GM12865 (cell line): Measurements from ENCODE around the gene GALNT4.

Experiments used
- DNase-seq: peaks from one replicate; pipeline ENCODE4 v3.0.0; 2010; ENCODE audit warnings: low read depth
- H3K4me3 ChIP-seq: 2 replicates; pipeline ENCODE4 v1.5.1; 2011; ENCODE audit warnings: mild to moderate bottlenecking, low read depth, low read length, control low read depth
- CTCF ChIP-seq: IDR thresholded peaks from 2 replicates; pipeline ENCODE4 v1.5.1; 2011; ENCODE audit warnings: low read length, control low read depth, low read depth, inconsistent platforms; ENCODE audit not compliant: insufficient read depth; ENCODE audit errors: missing control alignments

GALNT4 gene

GRCh38 chr12:89538897-89539296 is 14.3 kb upstream of the GALNT4 start:
- H3K4me3 ChIP-seq, result no peak overlapping the region
- no peak for TF ChIP-seq CTCF

GRCh38 chr12:89537389-89537788 is 12.8 kb upstream of the GALNT4 start:
- TF ChIP-seq CTCF, result no peak
- no peak for DNase-seq
- H3K4me3 ChIP-seq, result no peak overlapping the region

More at GRCh38 chr12:89538897-89539296, 14.3 kb upstream of the GALNT4 start:
- no peak for DNase-seq

GRCh38 chr12:89529738-89530137 is 5.1 kb upstream of the GALNT4 start:
- no peak overlapping the region for H3K4me3 ChIP-seq
- TF ChIP-seq CTCF, result peak; percentile 50
- peak; percentile 48 for DNase-seq

- TF ChIP-seq CTCF, result no peak
- DNase-seq, result no peak
- H3K4me3 ChIP-seq, result no peak overlapping the region
These were observed 3.8 kb upstream of the GALNT4 start for GRCh38 chr12:89528434-89528833.

- no peak for TF ChIP-seq CTCF
- peak within 1 kb of the TSS; percentile 96 for H3K4me3 ChIP-seq
- peak; percentile 84 for DNase-seq
These were observed 1.5 kb upstream of the GALNT4 start, which contains the start of gene POC1B for GRCh38 chr12:89525824-89526770. Gene POC1B, minus strand, starts transcription at chr12:89526047. Its CDS starts 152 bp downstream, at chr12:89525895.

GRCh38 chr12:89525305-89525823 is 768 bp upstream of the GALNT4 start:
- peak overlapping the region; percentile 96 for H3K4me3 ChIP-seq
- DNase-seq, result peak; percentile 62
- no peak for TF ChIP-seq CTCF
